Stimulated activated CD4-positive, alpha-beta T cell treated with anti-CD3 and anti-CD28 coated beads, Interleukin-2, amount 100 ng/mL, for 4 hours (primary cell): Measurements from ENCODE around the gene SPOCK1.

Experiments
- DNase-seq: peaks from one replicate; pipeline ENCODE4 v3.0.0-alpha.2; 2020; ENCODE audit warnings: low read depth

SPOCK1 gene

DNA sequence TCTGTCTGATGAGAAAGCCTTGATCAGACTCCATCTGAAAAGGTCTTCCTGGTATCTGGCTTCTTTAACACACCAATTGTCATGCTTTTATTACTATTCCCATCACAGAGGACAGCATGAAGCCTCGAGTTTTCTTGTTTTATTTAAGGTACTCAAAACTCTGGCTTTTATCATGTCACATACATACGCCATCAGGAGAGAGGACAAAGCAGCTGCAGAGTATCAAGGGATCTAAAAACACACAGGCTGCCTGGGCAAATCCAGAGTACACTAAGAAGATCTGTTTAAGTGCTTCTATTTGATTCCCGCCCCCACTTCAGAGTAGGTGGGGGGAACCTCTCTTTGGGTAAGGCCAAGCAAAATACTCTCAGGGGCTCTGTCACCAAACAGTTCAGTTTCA lies 277.2 kb downstream of the SPOCK1 start:
- no peak for DNase-seq

DNA sequence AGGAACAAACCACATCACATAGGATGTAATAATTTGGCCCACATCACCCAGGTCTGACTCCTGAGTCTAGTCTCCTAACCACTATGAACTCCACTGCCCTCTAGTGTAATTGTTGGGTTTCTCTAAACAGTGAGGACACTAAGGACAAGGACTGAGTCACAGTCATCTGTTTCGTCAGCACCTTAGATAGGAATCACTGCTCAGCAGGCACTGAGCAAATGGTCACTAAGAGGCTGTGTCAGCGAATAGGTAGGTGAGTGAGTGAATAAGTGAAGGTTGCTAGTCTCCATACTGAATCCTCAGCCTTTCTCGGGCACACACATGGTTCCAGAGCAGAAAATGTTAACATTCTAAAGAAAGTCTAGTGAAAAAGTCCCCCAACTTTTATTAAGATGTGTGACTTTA lies 278.6 kb downstream of the SPOCK1 start:
- DNase-seq = no peak

GRCh38 chr5:137218896-137219295 lies 280.2 kb downstream of the SPOCK1 start:
- no peak for DNase-seq

DNA sequence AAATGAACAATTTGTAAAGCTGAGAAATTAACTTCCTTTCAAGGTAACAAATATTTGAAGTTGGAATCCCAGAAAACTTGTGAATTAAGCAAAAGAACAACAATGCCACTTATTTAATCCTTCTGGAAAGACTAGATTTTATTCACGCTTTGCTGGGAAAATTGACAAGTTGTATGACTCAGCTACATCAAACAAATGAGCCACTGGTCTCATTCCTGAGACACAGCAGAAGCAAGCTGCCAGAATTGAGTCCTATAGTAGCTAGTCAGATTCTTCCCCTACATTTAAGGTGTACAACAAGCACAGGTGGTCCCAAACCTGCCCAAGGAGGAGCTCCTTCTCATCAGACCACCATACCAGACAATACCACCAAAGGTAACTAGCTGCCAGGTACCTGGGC lies 280.7 kb downstream of the SPOCK1 start:
- no peak for DNase-seq

- DNase-seq = no peak
These were observed 281.4 kb downstream of the SPOCK1 start for GRCh38 chr5:137217599-137218200.

DNA sequence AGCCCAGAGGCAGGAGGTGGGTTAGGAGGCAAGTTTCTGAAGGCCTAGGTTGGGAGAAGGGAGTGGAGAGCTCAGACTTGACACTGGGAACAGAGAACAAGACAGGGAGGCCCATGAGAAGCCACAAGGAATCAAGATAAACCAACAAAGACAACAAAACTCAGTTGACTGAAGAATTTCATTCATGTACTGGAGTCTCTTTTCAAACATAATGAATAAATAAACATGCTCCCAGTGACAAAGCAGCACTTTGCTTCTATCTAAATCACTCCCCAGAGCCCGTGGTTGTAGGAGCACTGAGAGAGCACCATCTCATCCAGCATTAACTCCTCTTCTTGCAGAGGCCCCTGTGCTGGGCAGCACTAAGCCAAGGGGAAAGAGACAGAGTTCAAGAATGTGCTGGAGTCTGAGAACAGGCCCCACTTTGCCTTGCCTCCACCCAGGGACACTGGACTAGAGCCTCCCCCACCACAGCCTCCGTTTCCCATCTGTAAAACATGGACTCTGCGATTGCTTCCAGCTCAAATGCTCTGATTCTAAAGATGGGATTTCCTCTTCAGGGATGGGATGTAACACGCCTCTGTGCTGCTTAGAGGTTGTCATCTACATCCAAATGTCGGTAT lies 282.0 kb downstream of the SPOCK1 start:
- no peak for DNase-seq

DNA sequence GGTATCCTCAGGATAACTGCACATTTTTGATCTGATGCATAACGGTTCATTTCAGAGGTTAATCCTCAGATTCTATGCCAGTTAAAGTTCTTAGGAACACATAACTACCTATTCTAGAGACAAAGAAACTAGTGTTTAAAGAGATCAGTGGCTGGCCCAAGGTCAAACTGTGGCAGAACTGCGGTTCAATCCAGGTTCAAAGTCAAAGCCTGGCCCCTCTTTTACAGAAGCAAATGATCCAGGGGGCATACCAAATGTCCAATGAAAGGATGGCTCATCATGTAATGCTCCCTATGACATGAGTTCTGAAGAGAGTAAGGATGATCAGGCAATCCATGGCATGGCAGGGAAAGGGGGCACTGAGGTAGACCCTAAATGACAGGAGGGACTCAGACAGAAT lies 283.3 kb downstream of the SPOCK1 start:
- no peak for DNase-seq

GRCh38 chr5:137215261-137215660 lies 283.9 kb downstream of the SPOCK1 start:
- no peak for DNase-seq

DNA sequence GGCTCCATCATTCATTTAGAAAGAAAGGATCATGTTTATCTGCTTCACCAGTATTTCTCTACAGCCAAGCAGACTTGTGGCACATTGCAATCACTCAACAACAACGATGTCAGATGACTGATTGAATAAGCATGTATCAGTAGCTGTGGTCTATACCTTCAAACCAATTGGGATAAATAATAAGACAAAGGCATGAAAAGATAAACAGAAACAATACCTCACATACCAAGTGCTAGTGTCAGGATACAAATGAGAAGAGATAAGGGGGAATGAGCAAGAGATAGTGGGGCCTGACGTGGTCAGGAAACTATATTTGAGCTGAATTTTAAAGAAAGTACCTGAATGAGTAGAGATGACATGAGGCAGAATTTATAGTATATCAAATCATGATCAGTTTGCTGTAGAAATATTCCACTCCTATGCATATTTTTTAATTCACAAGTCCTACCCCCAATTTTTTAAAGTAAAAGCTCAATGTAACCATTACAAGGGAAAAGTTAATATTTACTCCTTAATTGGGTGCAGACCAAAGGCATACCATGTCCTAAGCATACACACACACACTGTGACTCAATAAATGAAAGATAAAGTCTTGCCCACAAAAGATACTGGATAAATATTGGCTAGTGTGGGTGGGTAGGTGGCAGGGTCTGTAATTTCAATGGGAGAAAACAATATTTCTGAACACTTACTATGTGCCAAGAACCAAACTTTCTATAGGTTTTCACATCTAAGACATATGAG lies 284.5 kb downstream of the SPOCK1 start:
- no peak for DNase-seq

GRCh38 chr5:137212471-137212870 lies 286.7 kb downstream of the SPOCK1 start:
- no peak for DNase-seq

GRCh38 chr5:137209232-137209809 lies 289.8 kb downstream of the SPOCK1 start:
- DNase-seq = no peak

DNA sequence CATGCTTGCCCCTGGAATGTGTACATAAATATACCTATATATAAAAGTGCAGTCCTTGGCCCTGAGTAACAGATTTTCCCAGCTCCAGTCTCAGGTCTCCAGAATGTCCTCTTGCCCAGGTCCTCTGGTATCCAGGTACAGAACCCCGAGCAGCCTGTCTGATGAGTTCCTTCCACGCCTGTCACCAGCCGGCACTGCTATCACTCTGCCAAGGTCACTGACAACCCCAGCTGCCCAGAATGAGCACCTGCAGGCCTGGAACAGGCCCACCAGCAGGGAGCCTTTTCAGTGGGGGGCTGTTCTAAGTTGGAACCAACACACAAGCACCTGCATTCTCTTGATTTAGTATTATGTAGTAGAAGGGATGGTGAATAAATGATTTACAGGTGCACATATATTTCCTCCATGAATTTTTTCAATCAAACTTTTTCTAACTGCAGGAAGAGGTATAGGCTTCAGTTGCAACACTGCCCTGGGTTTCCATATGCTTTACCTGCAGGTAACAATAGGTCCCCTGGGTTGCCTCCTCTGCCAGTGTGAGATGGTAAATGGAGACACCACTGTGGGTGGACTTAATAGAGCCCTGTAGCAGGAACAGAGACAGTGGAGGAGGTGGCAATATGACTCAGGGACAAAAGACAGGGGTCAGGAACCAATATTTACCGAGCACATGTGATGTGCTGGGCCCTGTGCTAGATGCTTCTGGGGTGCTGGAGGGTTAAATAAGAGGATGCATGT lies 291.9 kb downstream of the SPOCK1 start:
- DNase-seq = no peak

GRCh38 chr5:137206030-137206715 lies 293.0 kb downstream of the SPOCK1 start:
- no peak for DNase-seq

DNA sequence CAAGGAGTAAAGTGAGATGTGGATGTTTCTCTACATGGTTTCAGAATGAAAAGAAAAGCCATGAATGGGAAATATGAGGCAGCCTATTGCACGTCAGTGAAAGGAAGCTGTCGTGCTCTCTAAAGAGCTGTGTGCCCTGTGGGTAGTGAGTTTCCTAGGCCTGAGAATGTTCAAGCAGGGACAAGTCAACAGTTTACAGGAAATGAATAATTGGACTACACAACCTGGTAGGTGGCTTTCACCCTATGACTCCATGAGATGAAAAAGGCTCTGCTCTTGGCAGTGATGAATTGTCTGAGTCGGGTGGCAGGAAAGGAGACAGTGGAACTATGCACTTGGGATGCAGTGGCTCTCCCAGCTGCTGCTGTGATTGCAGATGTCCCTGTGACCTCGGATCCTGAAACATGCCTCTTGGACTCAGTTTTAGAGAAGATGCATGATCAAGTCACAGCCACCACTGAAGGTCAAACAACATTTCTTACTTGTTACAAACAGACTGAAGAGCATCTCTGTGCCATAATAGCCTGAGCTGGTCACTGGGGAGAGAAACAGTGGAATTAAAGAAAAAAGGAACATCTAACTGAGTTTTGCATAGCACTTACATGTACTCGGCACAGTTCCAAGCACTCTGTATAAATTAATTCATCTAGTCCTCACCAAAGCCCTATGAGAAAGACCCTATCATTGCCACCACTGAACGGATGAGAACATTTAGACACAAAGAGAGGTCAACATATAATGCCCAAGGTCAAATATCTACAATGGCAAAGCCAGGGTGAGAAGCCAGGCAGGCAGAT lies 293.7 kb downstream of the SPOCK1 start:
- no peak for DNase-seq

DNA sequence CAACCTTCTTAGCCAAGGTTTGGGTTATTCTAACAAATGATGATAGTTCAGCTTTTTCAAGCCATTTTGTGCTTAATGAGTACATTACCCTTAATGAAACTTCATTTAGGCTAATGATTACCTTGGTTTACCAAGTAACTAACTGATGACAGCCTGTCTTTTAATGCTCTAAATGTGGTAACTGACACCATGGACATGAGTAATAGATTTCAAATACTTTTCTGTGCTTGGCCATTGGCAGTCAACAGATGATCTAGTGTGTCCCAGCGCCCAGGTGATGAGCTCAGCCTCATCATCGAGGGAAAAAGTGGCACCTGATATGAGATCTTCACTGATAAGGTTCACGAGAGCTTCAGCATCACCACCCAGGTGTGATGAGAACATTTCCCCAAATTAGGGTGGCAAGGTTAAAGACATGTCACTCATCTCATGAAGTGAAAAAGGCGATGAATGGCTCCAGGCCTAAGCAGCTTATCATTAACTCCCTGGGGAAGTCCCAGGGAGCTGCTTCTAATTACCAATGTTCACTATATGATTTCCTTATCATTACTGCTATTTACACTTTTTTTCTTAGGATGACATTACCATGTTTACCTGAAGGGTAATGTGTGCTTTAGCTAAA lies 296.0 kb downstream of the SPOCK1 start:
- DNase-seq = no peak

DNA sequence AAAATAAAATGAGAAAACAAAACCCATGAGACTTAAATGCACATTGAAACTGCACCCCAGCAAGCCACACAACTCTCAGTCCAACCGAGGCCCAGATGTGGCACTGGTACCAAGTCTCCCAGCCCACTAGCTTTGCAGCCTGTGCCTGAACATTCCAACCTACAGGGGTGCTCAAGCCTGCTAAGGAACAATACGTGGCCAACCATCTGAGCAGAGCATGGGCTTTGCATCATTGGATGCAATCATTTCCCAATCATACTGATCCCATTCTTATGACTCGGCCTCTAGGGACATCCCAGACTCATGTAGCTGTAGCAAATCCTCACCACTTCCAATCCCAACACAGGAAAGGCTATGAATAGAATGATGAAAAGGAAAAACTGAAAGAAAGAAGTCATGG lies 297.2 kb downstream of the SPOCK1 start:
- no peak for DNase-seq

- no peak for DNase-seq
These were observed 298.0 kb downstream of the SPOCK1 start for GRCh38 chr5:137200906-137201700.

DNA sequence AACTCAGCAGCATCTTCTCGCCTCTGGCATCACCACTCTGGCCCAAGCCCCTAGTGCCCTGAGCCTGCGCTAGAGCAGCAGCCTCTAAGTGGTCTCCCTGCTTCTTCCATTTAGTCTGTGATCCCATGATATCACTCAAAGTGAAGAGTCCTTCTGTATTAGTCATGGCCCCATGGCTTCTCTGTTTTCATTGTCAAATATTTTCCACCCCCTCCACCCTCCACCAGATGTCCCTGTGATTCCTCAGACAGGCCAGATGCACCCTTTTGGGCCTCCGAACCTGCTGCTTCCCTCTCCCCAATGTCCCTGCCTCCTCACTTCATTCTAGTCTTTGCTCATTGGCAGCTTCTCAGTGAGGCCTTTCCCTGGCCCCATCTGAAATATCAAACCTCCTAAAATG lies 299.2 kb downstream of the SPOCK1 start:
- DNase-seq = no peak

- no peak for DNase-seq
These were observed 299.9 kb downstream of the SPOCK1 start for GRCh38 chr5:137199201-137199600.

DNA sequence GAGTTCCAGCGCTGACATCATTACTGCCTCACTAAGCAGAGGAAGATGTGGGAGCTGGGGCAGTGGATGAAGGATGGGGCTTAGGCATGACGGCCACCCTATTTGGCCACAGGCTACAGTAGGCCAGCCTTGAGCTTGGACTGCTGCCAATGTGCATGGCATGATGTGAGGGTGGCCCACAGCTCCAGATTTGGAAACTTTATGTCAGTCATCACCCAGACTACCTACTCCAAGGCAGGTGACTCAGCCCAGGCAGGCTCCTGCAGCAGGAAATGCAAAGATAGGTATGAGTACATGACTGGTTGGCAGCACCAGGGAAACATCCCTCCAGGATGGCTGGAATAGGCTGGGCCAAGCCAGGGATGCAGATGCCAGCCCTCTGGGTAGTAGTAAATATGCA lies 303.6 kb downstream of the SPOCK1 start:
- DNase-seq = no peak
